NB4 (cell line): ENCODE measurements around the gene MAP3K4.

Experiments
- CTCF ChIP-seq: IDR thresholded peaks from one replicate; pipeline ENCODE4 v1.5.1; 2012; ENCODE audit warnings: low read depth, low read length
- MAX ChIP-seq: IDR thresholded peaks from 2 replicates; pipeline ENCODE4 v1.6.1; 2011; ENCODE audit warnings: low read depth, low read length
- POLR2A ChIP-seq: IDR thresholded peaks from 2 replicates; pipeline ENCODE4 v1.6.1; 2011; ENCODE audit warnings: mild to moderate bottlenecking; ENCODE audit not compliant: insufficient read length; ENCODE audit errors: extremely low read depth

- TF ChIP-seq CTCF = no peak
- no peak for TF ChIP-seq POLR2A
- TF ChIP-seq MAX = no peak
These were observed 13.2 kb upstream of the MAP3K4 start for GRCh38 chr6:160978141-160978901.
